Germinal center (tissue), 1 donor: ENCODE data around the gene VENTX.
"Not testable (repeated sequence)": the region's sequence is repeated elsewhere in the genome, so short reads cannot be mapped to it uniquely, and the experiment has no call there.

Source experiments
- DNase-seq: peaks from one replicate; pipeline ENCODE4 v3.0.0; 2012; ENCODE audit warnings: mixed read lengths, low spot score

Gene VENTX

DNA sequence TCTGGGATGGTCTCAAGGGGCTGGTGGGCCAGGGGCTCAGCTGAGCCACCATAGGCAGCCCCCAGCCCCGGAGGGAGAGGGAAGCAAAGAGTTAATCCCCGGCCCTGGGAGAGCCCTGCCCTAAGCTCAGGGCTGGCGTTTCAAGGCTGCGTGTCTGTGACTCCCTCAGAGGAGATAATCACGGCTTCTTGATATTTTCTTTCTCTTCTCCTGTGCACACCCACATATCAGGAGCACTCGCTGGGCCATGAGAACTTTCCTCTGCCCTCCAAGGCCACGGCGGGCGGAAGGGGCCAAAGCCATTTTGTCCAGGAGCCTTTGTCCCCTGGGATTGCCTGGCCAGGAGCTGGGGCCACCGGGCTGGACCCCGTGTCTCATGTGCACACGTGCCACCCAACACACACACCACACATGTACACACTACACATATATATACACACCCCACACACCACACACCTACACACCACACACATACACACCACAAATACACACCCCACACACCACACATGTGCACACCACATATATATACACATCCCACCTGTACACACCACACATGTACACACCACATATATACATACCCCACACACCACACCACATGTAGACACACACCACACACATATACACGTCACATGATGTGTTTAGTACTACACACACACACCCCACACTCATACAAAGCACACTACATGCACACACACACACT lies 16.9 kb downstream of the VENTX start:
- no peak for DNase-seq

DNA sequence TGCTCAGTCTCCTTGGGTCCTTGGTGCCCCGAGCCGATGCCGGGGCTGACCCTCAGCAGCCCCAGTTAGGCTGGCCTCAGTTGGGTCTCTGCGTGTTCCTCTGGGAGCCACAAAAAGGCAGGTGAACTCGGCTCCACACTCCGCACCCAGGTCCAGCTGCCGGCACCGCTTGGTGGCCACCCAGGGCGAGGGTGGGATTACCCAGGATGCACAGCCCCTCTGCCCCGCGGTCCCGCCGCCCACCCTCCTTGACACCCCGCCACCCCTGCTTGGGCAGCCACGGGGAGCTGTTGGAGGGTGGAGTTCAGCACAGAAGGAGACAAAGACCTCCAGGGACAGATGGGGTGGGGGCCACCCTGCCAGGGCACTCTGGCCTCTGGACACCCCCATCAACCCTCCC lies 17.7 kb downstream of the VENTX start:
- DNase-seq: no peak

- DNase-seq: peak; percentile 51
Observed at GRCh38 chr10:133257489-133258065, 19.9 kb downstream of the VENTX start.

GRCh38 chr10:133258066-133258817 lies 20.6 kb downstream of the VENTX start:
- peak; percentile 54 for DNase-seq

- no peak for DNase-seq
Observed at GRCh38 chr10:133258818-133259601, 21.4 kb downstream of the VENTX start.

DNA sequence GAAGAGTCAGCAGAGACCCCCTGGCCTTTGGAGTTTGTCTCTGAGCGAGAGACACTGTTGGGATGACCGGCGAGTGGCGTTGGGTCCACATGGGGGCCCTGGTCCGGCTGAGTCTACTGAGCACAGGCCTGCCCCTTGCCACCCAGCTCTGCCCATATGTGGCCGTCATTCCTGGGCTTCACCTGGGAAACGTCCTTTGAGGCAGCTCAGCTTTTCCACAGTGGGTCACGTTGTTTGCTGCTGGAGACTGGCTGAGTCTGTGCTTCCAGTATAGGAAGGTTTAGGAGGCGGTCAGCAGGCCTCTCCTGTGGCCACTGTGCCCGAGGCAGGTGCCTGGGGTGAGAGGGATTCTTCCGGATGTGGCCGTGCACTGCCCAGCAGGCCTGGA lies 21.9 kb downstream of the VENTX start:
- no peak for DNase-seq

DNA sequence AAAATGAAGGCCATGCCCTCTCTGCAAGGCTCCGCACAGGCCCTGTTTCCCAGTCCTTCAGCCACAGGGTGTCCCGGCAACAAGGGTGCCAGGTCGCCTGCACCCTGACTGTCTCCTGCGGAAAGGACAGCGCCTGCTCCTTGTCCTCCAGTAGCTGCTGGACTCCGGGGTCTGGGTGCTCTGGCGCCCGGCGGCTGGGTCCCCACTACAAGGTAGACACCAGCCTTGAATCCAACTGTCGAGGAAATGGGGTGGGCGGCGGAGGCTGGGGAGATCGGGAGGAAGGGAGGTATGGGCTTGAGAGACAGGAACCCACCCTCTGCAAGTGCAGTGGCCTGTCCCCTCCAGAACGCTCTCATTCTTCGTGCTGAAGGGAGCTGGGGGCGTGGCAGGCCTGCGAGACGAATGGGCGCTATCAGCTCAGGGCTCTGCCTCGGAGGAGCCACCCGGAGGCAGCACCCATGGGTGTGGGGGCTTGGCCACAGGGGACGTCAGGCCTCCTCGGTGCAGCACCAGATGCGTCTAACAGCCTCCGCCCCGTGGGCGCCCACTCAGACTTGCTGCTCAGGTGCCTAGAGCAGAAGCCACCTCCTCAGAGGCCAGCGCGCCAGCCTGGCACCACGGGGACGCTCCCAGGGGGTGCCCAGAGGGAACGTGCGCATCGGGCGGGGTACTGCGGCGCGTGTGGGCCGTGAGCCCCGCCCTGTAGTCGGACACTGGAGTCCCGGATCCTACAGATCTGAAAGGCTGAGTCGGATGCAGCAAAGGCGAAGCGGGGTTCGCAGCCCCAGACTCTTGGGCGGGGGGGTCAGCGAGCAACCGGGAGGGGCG lies 23.5 kb downstream of the VENTX start:
- DNase-seq: peak; percentile 74

DNA sequence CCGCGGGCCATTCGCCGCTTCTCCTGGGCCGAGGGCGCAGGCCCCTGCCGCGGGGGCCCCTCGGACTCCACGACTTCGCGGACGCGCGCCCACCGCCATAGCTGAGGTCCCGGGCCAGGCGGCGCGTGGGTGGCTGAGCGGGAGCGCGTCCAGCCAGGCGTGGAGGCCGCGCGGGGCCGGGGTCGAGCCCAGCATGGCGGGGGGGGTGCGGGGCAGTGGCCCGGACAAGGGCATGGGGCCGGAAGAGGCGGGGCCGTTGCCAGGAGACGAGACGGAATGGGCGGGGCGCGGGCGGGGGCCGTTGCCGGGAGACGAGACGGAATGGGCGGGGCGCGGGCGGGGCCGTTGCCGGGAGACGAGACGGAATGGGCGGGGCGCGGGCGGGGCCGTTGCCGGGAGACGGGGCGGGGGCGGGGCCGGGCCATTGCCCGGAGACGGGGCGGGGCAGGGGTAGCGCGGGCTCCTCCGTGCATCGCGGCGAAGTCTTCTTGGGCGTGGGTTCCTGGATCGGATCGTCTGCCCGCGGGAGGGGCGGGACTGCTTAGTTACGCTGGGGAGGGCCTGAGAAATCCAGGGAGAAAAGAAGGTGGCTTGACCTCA lies 24.2 kb downstream of the VENTX start:
- DNase-seq: peak; percentile 86

DNA sequence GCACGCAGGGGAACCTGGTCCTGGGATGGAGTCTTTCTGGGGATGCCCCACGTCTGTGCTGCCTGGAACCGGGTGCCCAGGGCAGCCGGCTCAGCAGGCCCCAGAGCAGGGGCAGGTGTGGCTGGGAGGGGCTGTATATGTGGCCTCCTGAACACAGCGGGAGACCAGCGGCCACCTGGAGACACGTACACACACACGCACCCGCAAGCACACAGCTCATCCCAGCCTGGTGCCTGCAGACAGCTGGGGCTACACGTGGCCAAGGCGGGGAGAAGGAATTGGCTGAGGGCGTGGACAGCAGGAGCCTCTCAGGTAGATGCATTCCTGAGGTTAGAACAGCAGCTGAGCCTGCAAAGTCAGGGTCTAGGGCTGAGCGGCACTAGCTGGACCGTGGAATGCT lies 25.0 kb downstream of the VENTX start:
- DNase-seq: no peak

DNA sequence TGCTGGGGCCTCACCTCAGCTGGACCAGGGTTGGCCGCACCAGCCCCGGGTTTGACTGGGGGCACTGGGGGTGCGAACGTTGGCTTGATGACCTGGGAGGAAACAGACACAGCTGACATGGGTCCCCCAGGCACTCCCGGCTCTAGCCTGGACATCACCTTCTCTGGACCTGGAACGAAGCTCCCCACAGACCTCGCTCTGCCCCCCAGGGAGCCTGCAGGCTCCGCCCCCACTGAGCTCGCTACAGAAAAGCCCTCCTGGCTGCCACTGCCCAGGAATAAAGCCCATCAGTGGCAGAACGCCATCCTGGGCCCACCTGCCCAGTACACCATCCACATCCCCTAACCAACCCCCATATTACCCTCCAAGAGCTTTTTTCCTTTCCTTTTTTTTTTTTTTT lies 26.0 kb downstream of the VENTX start:
- DNase-seq: no peak

- no peak for DNase-seq
Observed at GRCh38 chr10:133264461-133264860, 26.8 kb downstream of the VENTX start.

- DNase-seq: not testable (repeated sequence)
Observed at GRCh38 chr10:133265052-133265451, 27.4 kb downstream of the VENTX start.

DNA sequence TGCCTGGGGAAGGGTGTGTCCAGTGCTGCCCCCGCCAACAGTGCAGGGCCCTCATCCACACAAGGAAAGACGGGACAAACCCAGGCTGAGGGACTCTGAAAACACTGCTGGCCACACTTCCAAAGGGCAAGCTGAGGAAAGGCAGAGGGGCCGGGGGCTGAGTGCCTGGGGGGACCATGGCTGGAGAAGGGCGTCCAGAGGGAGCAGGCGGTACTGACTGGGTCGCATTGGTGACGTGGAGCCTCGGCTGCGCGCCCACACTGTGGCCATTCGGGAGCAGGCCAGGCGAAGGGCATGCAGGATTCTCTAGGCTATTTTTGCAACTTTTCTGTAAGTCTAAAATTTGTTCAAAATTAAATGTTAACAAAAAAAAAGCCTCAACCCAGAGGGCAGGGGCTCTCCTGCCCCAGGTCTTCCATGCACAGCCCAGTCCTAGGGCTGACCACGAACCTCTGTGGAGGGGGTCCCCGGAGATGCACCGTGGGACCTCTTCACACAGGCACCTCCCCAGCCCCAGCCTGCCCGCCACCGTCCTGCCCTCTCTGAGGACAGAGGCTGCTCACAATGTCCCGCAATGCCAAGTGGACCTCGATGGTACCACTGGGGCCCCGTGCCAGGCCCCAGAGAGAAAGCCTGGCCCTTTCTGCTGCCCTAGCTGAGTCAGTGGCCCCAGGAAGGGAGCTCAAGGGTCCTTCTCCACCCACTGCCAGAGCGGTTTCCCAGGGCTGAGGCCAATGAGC lies 28.6 kb downstream of the VENTX start:
- no peak for DNase-seq

- DNase-seq: no peak
Observed at GRCh38 chr10:133267293-133267692, 29.6 kb downstream of the VENTX start.

GRCh38 chr10:133267829-133268228 lies 30.2 kb downstream of the VENTX start:
- no peak for DNase-seq

DNA sequence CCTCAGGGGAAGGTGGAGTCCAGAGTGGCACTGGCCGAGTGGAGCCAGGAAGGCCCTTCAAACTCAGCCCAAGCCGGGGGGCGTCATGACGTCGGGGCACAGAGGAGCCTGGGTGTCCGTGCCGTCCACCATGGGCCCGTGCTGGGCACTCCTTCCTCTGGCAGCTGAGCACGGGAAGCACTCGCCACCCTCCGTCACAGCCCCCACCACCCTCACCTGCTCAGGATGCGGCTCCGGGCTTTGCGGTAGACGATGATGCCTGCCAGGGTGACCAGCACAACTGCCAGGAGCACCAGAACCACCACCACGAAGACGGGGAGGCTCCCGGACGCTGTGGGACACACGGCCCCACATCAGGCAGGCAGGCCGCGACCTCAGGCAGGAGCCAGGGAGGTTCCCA lies 30.9 kb downstream of the VENTX start:
- no peak for DNase-seq

- no peak for DNase-seq
Observed at GRCh38 chr10:133269367-133269766, 31.7 kb downstream of the VENTX start.

DNA sequence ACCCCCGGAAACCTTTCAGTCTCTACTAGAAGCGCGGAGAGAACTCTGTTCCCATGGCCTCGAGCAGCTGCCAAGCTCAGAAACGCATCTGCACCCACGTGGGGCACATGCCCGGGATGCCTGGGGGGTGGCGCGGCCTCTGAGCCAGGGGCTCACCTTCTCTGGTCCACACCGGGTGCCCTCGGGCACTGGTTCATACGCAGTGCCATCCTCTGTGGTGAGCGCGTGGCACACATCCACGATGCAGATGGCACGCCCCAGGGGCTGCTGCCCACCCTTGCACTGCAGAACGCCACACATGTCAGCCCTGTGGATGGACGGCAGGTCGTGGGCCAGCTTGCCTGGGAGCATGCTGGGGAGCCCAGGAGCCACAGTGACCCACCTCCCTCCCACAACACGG lies 32.5 kb downstream of the VENTX start:
- no peak for DNase-seq

- no peak for DNase-seq
Observed at GRCh38 chr10:133270773-133271297, 33.2 kb downstream of the VENTX start.
